Measurements from ENCODE around the gene SYK.

GRCh38 chr9:90773617-90774016, 28.0 kb upstream of the SYK start:
- TF ChIP-seq CTCF (tag by site-specific recombination; IDR thresholded peaks at IDR 0.05) (no peak), ZFP41 (tag by site-specific recombination; IDR thresholded peaks at IDR 0.05; ENCODE audit: borderline replicate concordance) (no peak)

All from HEK293 (cell line).